HepG2 (cell line): ENCODE data around the gene TEDC1. TPM values are rescaled to one million over a fixed set of nuclear protein-coding genes. Genes with fewer than 3 reads are reported as not detected.

Source experiments
- CAMTA2 ChIP-seq: sonication (generic); formaldehyde crosslinking; IDR thresholded peaks from 2 replicates; pipeline ENCODE4 v1.4.0; 2020; ENCODE audit warnings: mild to moderate bottlenecking, missing genetic modification reagents, borderline replicate concordance
- CBX2 ChIP-seq, 2 experiments: fragments of 200-600 bp in 1 of 2; sonication (generic); formaldehyde crosslinking in 1 of 2; IDR thresholded peaks; 2 replicates each; pipeline versions ENCODE4 v1.7.0 to v1.8.1; 2018 to 2022; ENCODE audit warnings: low read depth in 2 of 2, low read length in 1 of 2, mild to moderate bottlenecking in 1 of 2, missing genetic modification reagents in 1 of 2
- MEIS1 ChIP-seq: sonication (generic); formaldehyde crosslinking; IDR thresholded peaks from 2 replicates; pipeline ENCODE4 v1.9.0; 2021; ENCODE audit warnings: mild to moderate bottlenecking, missing genetic modification reagents, moderate library complexity, borderline replicate concordance
- NR2F6 ChIP-seq, 2 experiments: IDR thresholded peaks; 2 replicates each; pipeline ENCODE4 v1.6.1; 2016; ENCODE audit warnings: antibody characterized with exemption in 1 of 2, mild to moderate bottlenecking in 1 of 2
- SOX5 ChIP-seq: IDR thresholded peaks from 2 replicates; pipeline ENCODE4 v1.6.1; 2016; ENCODE audit warnings: borderline replicate concordance
- ZNF253 ChIP-seq: sonication (generic); formaldehyde crosslinking; IDR thresholded peaks from 2 replicates; pipeline ENCODE4 v1.8.0; 2022; ENCODE audit warnings: mild to moderate bottlenecking, missing genetic modification reagents, borderline replicate concordance
- ZNF337 ChIP-seq: sonication (generic); formaldehyde crosslinking; IDR thresholded peaks from 2 replicates; pipeline ENCODE4 v1.5.1; 2020; ENCODE audit warnings: missing genetic modification reagents, low read depth, mild to moderate bottlenecking, borderline replicate concordance
- ZNF460 ChIP-seq: sonication (generic); formaldehyde crosslinking; IDR thresholded peaks from 2 replicates; pipeline ENCODE4 v1.5.1; 2020; ENCODE audit warnings: missing genetic modification reagents, mild to moderate bottlenecking, borderline replicate concordance
- ZNF556 ChIP-seq: sonication (generic); formaldehyde crosslinking; IDR thresholded peaks from 2 replicates; pipeline ENCODE4 v1.4.0; 2020; ENCODE audit warnings: mild to moderate bottlenecking, missing genetic modification reagents, borderline replicate concordance
- ZNF607 ChIP-seq: sonication (generic); formaldehyde crosslinking; IDR thresholded peaks from 2 replicates; pipeline ENCODE4 v1.5.1; 2020; ENCODE audit warnings: missing genetic modification reagents, mild to moderate bottlenecking, borderline replicate concordance
- polyA plus RNA-seq, 8 experiments: library from polyadenylated mRNA; depleted of rRNA in 3 of 8; stranded (reverse) in 7 of 8; unstranded in 1 of 8; fragments of >200 nt; fragmentation: Illumina TruSeq in 4 of 8; extraction: Trizol in 4 of 8; gene quantifications; 2 replicates each; pipeline versions ENCODE4 v1.2.1 to v1.2.3, GENCODE V29; 2011 to 2016; ENCODE audit warnings: low read depth in 4 of 8, missing spikeins in 1 of 8, mixed read lengths in 1 of 8; ENCODE audit not compliant: insufficient read depth in 1 of 8
- total RNA-seq, 5 experiments: library from RNA; depleted of rRNA; stranded (reverse); fragments of >200 nt; fragmentation: Illumina TruSeq; extraction: Trizol; gene quantifications; 2 replicates each; pipeline ENCODE4 v1.2.3, GENCODE V29; 2016; ENCODE audit warnings: low read depth in 1 of 5
- TF ChIP-seq, protein P1 (sequence below): sonication (generic); formaldehyde crosslinking; IDR thresholded peaks from 2 replicates; pipeline ENCODE4 v1.4.0; 2020; ENCODE audit warnings: missing genetic modification reagents
- TF ChIP-seq, protein P2 (sequence below): sonication (generic); formaldehyde crosslinking; IDR thresholded peaks from 2 replicates; pipeline ENCODE4 v1.8.0; 2022; ENCODE audit warnings: mild to moderate bottlenecking, missing genetic modification reagents
- TF ChIP-seq, protein P3 (sequence below): sonication (generic); formaldehyde crosslinking; IDR thresholded peaks from 2 replicates; pipeline ENCODE4 v1.4.0; 2020; ENCODE audit warnings: missing genetic modification reagents, mild to moderate bottlenecking, borderline replicate concordance
- TF ChIP-seq, protein P4 (sequence below): sonication (generic); formaldehyde crosslinking; conservative IDR thresholded peaks from 2 replicates; pipeline ENCODE4 v1.4.0; 2020; ENCODE audit warnings: missing genetic modification reagents
- TF ChIP-seq, protein P5 (sequence below): IDR thresholded peaks from 2 replicates; pipeline ENCODE4 v1.6.1; 2012; ENCODE audit warnings: low read depth, low read length, improper control_type of control experiment

The TEDC1 gene
- total and polyA plus RNA-seq, 2 of the 13 experiments (the other 11 are each of a cell fraction or from before 2014, with no cell fraction given) = 5.7 to 27.4 TPM

DNA sequence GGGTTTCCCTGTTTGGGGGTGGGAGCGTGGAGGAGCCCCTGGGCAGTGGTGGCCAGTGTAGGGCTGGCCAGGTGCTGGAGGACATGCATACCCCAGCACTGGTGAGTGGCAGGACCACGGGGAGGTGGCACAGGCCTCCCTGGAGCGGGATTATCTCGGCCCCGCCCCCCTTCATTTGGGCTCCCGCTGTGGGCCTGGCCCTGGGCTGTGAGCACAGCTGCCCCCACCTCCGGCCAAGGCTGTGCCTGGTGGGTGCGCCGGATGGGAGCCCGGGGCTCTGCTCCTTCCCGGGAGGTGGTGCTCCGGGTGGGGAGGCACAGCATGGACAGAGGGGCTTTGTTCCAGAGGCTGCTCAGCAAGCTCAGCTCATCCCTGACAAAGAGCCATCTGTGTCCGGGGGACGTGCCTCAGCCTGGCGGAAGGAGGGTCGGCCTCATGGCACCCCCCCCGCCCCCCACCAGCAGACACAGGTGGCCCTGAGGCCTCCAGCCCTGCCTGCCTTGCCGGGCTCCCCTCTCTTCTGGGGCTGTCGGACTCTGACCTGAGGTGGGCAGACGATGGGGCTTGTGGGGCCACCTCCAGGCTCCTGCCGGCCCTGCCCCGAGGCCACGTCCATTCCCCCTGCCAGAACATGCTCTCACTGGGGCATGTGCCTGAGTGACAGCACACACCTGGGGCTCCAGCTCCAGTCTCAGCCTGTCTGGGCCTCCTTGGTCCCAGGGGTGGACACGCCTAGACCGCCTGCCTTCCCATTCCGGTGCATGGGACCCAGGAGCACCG, 8.4 kb downstream of the TEDC1 start (continued):
- TF ChIP-seq NR2F6 (IDR thresholded peaks at IDR 0.05) = peak; percentile 35; the same call in 1 of the 2 replicates
- TF ChIP-seq NR2F6 (CRISPR knock-in tag; IDR thresholded peaks at IDR 0.05) = peak; percentile 82
- TF ChIP-seq, protein P1, sequence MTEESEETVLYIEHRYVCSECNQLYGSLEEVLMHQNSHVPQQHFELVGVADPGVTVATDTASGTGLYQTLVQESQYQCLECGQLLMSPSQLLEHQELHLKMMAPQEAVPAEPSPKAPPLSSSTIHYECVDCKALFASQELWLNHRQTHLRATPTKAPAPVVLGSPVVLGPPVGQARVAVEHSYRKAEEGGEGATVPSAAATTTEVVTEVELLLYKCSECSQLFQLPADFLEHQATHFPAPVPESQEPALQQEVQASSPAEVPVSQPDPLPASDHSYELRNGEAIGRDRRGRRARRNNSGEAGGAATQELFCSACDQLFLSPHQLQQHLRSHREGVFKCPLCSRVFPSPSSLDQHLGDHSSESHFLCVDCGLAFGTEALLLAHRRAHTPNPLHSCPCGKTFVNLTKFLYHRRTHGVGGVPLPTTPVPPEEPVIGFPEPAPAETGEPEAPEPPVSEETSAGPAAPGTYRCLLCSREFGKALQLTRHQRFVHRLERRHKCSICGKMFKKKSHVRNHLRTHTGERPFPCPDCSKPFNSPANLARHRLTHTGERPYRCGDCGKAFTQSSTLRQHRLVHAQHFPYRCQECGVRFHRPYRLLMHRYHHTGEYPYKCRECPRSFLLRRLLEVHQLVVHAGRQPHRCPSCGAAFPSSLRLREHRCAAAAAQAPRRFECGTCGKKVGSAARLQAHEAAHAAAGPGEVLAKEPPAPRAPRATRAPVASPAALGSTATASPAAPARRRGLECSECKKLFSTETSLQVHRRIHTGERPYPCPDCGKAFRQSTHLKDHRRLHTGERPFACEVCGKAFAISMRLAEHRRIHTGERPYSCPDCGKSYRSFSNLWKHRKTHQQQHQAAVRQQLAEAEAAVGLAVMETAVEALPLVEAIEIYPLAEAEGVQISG (CRISPR knock-in tag) = peak; percentile 60
- TF ChIP-seq ZNF460 = peak; percentile 9; the same call in 1 of the 2 replicates
- peak; percentile 55; the same call in 1 of the 2 replicates for TF ChIP-seq ZNF556 (CRISPR knock-in tag)
- TF ChIP-seq, protein P2, sequence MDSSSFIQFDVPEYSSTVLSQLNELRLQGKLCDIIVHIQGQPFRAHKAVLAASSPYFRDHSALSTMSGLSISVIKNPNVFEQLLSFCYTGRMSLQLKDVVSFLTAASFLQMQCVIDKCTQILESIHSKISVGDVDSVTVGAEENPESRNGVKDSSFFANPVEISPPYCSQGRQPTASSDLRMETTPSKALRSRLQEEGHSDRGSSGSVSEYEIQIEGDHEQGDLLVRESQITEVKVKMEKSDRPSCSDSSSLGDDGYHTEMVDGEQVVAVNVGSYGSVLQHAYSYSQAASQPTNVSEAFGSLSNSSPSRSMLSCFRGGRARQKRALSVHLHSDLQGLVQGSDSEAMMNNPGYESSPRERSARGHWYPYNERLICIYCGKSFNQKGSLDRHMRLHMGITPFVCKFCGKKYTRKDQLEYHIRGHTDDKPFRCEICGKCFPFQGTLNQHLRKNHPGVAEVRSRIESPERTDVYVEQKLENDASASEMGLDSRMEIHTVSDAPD = peak; percentile 29
- TF ChIP-seq MEIS1 (CRISPR knock-in tag) = no peak
- TF ChIP-seq ZNF253 (CRISPR knock-in tag) = no peak
- TF ChIP-seq ZNF607 (CRISPR knock-in tag) = 0 out of 2 replicates have a peak, but pooled peaks have one; percentile 63
- TF ChIP-seq, protein P3, sequence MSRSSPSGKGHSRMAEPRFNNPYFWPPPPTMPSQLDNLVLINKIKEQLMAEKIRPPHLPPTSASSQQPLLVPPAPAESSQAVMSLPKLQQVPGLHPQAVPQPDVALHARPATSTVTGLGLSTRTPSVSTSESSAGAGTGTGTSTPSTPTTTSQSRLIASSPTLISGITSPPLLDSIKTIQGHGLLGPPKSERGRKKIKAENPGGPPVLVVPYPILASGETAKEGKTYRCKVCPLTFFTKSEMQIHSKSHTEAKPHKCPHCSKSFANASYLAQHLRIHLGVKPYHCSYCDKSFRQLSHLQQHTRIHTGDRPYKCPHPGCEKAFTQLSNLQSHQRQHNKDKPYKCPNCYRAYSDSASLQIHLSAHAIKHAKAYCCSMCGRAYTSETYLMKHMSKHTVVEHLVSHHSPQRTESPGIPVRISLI (CRISPR knock-in tag) = no peak
- TF ChIP-seq CBX2 (IDR thresholded peaks at IDR 0.05; ENCODE audit: low read depth, low read length) = no peak
- TF ChIP-seq CBX2 (CRISPR knock-in tag; IDR thresholded peaks at IDR 0.05; ENCODE audit: low read depth) = no peak; the same call in 1 of the 2 replicates
- TF ChIP-seq, protein P4, sequence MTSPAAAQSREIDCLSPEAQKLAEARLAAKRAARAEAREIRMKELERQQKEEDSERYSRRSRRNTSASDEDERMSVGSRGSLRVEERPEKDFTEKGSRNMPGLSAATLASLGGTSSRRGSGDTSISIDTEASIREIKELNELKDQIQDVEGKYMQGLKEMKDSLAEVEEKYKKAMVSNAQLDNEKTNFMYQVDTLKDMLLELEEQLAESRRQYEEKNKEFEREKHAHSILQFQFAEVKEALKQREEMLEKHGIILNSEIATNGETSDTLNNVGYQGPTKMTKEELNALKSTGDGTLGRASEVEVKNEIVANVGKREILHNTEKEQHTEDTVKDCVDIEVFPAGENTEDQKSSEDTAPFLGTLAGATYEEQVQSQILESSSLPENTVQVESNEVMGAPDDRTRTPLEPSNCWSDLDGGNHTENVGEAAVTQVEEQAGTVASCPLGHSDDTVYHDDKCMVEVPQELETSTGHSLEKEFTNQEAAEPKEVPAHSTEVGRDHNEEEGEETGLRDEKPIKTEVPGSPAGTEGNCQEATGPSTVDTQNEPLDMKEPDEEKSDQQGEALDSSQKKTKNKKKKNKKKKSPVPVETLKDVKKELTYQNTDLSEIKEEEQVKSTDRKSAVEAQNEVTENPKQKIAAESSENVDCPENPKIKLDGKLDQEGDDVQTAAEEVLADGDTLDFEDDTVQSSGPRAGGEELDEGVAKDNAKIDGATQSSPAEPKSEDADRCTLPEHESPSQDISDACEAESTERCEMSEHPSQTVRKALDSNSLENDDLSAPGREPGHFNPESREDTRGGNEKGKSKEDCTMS (CRISPR knock-in tag) = no peak
- no peak for TF ChIP-seq ZNF337 (CRISPR knock-in tag)
- peak; percentile 71 for TF ChIP-seq SOX5
- TF ChIP-seq, protein P5, sequence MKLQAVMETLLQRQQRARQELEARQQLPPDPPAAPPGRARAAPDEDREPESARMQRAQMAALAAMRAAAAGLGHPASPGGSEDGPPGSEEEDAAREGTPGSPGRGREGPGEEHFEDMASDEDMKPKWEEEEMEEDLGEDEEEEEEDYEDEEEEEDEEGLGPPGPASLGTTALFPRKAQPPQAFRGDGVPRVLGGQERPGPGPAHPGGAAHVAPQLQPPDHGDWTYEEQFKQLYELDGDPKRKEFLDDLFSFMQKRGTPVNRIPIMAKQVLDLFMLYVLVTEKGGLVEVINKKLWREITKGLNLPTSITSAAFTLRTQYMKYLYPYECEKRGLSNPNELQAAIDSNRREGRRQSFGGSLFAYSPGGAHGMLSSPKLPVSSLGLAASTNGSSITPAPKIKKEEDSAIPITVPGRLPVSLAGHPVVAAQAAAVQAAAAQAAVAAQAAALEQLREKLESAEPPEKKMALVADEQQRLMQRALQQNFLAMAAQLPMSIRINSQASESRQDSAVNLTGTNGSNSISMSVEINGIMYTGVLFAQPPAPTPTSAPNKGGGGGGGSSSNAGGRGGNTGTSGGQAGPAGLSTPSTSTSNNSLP = no peak
- no peak for TF ChIP-seq CAMTA2 (CRISPR knock-in tag)
